Measurements from ENCODE around the gene PRR30.
A peak's percentile ranks its signal among the peaks of the same experiment; 100 is the strongest.

PRR30 gene

GRCh38 chr2:27134781-27135477 is 4.3 kb downstream of the PRR30 start:
- no peak for DNase-seq (ENCODE audit: low read depth in 2 of 2)
- TF ChIP-seq CTCF (IDR thresholded peaks at IDR 0.05; ENCODE audit: low read depth, low read length): no peak
- H3K4me3 ChIP-seq (replicated peaks in 1 of 2; ENCODE audit: low read depth in 2 of 2, low read length in 2 of 2): peak overlapping the region in 1 of 2 donors; percentile 21

DNA sequence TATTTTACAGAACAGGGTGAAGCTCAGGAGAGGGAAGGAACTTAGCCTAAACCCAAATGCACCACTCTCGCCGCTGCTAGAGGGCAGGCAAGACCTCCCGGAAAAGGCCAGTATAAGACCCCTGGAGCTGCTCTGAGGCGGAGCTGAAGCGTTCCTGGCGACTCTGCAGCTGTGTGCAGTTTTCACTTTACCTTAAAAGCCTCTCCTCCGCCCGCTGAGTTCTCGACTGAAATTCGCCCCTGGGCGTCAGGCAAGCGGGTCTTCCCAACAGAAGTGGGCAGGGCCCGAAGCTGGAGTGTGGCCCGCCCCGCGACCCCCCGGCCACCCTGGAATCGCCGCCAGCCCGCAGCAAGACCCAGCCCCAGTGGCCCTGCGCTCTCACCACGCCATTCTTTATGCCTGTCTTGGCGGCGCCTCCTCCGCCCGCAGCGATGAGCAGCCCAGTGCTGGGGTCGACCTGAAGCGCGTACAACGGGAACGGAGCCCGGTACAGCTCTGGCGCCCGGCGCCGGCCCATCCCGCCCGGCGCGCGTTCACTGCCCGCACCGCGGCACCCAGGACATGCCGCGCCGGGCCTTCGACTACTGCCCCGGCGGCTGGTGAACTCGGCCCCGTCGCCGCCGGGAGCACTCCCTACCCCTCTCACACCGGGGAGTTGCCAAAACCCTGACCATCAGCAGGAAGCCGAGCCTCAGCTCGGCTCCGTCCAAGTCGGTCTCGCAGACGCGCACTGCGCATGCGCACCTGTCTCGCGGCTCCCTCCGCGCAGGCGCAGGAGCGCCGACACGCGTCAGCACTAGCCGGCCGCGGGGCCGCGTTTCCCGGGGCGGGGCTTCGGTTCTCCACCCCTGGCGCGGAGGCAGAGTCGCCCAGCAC is 5.1 kb downstream of the PRR30 start, which contains the start of gene PREB:
Gene PREB (minus strand): TSS at position 732 of the 876 bp plus-strand sequence. CDS start 215 bp downstream, at position 517.
- peak; percentile 93 to 97 for DNase-seq (ENCODE audit: low read depth in 2 of 2)
- peak; percentile 36 for TF ChIP-seq CTCF (IDR thresholded peaks at IDR 0.05; ENCODE audit: low read depth, low read length)
- H3K4me3 ChIP-seq (replicated peaks in 1 of 2; ENCODE audit: low read depth in 2 of 2, low read length in 2 of 2): peak within 1 kb of the TSS; percentile 68 to 93

DNA sequence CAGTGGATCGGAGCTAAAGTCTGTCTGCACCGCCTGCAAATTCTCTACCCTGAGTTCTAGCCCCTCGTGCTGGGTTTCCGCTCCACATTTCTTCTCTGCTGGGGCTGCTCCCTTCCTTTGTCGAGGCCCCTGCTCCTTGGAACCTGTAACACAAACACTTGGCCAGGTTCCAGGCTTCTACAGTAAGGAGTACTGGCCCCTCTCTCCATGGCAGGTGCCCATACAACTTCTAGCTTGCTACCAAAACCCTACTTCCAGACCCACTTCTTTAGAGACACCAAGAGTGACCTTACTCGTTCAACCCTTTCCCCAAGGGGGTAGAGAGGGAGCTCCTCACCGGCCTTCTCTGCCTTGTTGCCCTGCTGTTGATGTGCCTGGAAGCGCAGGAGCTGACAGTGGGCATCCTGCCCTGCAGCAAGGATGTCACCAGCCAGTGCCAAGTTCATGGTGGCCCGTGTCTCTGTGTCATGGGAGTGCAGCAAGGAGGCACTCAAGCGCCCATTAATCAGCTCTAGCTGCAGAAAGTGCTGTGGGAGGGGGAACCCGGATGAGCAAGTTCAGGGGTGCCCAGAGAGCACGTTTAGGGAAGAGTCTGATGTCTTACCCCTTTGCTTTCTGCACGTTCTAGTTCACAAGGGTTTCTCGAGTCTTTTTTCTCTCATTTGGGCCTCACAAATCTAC is 5.9 kb downstream of the PRR30 start:
- H3K4me3 ChIP-seq (replicated peaks in 1 of 2; ENCODE audit: low read depth in 2 of 2, low read length in 2 of 2): peak overlapping the region; percentile 68 to 93
- TF ChIP-seq CTCF (IDR thresholded peaks at IDR 0.05; ENCODE audit: low read depth, low read length): no peak
- DNase-seq (ENCODE audit: low read depth in 2 of 2): no peak

- no peak overlapping the region for H3K4me3 ChIP-seq (replicated peaks in 1 of 2; ENCODE audit: low read depth in 2 of 2, low read length in 2 of 2)
- TF ChIP-seq CTCF (IDR thresholded peaks at IDR 0.05; ENCODE audit: low read depth, low read length): no peak
Measured at GRCh38 chr2:27131429-27131828, 7.8 kb downstream of the PRR30 start.

GRCh38 chr2:27130396-27130795 is 8.8 kb downstream of the PRR30 start:
- no peak overlapping the region for H3K4me3 ChIP-seq (replicated peaks in 1 of 2; ENCODE audit: low read depth in 2 of 2, low read length in 2 of 2)
- no peak for TF ChIP-seq CTCF (IDR thresholded peaks at IDR 0.05; ENCODE audit: low read depth, low read length)

More at GRCh38 chr2:27131429-27131828, 7.8 kb downstream of the PRR30 start:
- no peak for DNase-seq (ENCODE audit: low read depth in 2 of 2)

DNA sequence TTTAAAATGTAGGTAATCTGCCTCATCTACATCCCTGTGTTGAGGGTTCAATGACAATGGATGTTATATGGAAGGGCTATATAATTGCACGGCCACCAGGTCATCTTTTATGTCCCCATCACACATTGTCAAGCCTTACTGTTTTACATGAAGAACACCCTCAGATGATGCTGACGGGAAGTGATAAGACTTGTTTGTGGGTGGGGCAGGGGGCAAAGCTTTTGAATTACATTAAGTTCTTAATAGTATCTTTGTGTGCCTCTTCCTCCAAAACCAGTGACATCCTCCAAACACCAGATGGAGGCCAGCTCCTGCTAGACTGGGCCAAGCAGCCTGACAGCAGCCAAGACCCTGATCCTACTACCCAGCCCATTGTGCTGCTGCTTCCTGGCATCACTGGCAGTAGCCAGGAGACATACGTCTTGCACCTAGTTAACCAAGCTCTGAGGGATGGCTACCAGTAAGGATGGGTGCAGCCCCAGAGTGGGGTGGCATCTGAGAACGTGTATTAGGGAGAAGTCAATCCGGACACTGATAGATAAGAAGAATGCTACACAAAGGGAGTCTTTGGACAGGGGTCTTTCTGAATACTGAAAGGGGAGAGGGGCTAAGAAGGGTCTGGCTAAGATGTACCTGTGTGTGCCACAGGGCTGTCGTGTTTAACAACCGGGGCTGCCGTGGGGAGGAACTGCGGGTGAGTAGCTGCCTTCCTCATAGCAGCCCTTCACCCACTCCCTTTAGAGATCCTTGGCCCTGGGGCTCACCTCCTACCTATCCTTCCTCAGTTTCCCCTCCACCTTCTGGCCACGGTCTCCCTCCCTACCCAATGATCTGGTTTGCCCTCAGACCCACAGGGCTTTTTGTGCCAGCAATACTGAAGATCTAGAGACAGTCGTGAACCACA is 10.3 kb downstream of the PRR30 start:
- no peak for DNase-seq (ENCODE audit: low read depth in 2 of 2)
- H3K4me3 ChIP-seq (replicated peaks in 1 of 2; ENCODE audit: low read depth in 2 of 2, low read length in 2 of 2): no peak overlapping the region
- TF ChIP-seq CTCF (IDR thresholded peaks at IDR 0.05; ENCODE audit: low read depth, low read length): no peak

More at GRCh38 chr2:27130396-27130795, 8.8 kb downstream of the PRR30 start:
- no peak for DNase-seq (ENCODE audit: low read depth in 2 of 2)

All from cardiac fibroblast (primary cell).